NB4 (cell line): ENCODE data around the gene NUDCD3.

ENCODE experiments used
- MYC ChIP-seq: IDR thresholded peaks from 2 replicates; pipeline ENCODE4 v1.6.1; 2011; ENCODE audit warnings: low read depth, low read length
- POLR2A ChIP-seq: IDR thresholded peaks from 2 replicates; pipeline ENCODE4 v1.6.1; 2011; ENCODE audit warnings: mild to moderate bottlenecking; ENCODE audit not compliant: insufficient read length; ENCODE audit errors: extremely low read depth
- TF ChIP-seq, protein P1 (sequence below): IDR thresholded peaks from one replicate; pipeline ENCODE4 v1.5.1; 2012; ENCODE audit warnings: low read depth, low read length
- TF ChIP-seq, protein P2 (sequence below): IDR thresholded peaks from 2 replicates; pipeline ENCODE4 v1.6.1; 2011; ENCODE audit warnings: low read depth, low read length

- TF ChIP-seq, protein P1, sequence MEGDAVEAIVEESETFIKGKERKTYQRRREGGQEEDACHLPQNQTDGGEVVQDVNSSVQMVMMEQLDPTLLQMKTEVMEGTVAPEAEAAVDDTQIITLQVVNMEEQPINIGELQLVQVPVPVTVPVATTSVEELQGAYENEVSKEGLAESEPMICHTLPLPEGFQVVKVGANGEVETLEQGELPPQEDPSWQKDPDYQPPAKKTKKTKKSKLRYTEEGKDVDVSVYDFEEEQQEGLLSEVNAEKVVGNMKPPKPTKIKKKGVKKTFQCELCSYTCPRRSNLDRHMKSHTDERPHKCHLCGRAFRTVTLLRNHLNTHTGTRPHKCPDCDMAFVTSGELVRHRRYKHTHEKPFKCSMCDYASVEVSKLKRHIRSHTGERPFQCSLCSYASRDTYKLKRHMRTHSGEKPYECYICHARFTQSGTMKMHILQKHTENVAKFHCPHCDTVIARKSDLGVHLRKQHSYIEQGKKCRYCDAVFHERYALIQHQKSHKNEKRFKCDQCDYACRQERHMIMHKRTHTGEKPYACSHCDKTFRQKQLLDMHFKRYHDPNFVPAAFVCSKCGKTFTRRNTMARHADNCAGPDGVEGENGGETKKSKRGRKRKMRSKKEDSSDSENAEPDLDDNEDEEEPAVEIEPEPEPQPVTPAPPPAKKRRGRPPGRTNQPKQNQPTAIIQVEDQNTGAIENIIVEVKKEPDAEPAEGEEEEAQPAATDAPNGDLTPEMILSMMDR: no peak
- TF ChIP-seq POLR2A (no peak), MYC (no peak)
- TF ChIP-seq, protein P2, sequence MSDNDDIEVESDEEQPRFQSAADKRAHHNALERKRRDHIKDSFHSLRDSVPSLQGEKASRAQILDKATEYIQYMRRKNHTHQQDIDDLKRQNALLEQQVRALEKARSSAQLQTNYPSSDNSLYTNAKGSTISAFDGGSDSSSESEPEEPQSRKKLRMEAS: no peak
Measured at GRCh38 chr7:44537442-44537841, 47.0 kb upstream of the NUDCD3 start.
